GM12878 (cell line): ENCODE data around the gene ARID3A. TPM values are rescaled to one million over a fixed set of nuclear protein-coding genes. Genes with fewer than 3 reads are reported as not detected.

Experiments used
- ATAC-seq: fragments of 200-7000 bp; cut with Tn5 transposase; 3 replicates; pipeline ENCODE4 v1.9.1; 2020; ENCODE audit warnings: mild to moderate bottlenecking, moderate library complexity
- BruUV-seq: library from RNA; stranded (reverse); fragments of 400-500 nt; replicated peaks from 2 replicates; lab custom pipeline; 2021; lab: Mats Ljungman, UMichigan
- CTCF ChIA-PET: fragments of 300-600 bp; sonication (Branson Sonifier 250); formaldehyde crosslinking; extraction: SDS; loops from one replicate; lab custom pipeline; 2021; ENCODE audit warnings: inconsistent platforms; lab: Yijun Ruan, JAX
- POLR2A ChIA-PET: fragments of 350-600 bp; formaldehyde crosslinking; extraction: SDS; loops from one replicate; lab custom pipeline; 2021; ENCODE audit warnings: inconsistent platforms; lab: Charles Lee
- RAD21 ChIA-PET: fragments of 300-600 bp; sonication (Branson Sonifier 250); formaldehyde crosslinking; loops from one replicate; lab custom pipeline; 2023; ENCODE audit warnings: antibody characterized with exemption; ENCODE audit not compliant: unreplicated experiment; lab: Charles Lee
- SMC1A ChIA-PET: fragments of 300-600 bp; sonication (Branson Sonifier 250); formaldehyde crosslinking; loops from one replicate; lab custom pipeline; 2023; ENCODE audit not compliant: unreplicated experiment, uncharacterized antibody; lab: Charles Lee
- DNase-seq: peaks from one replicate; pipeline ENCODE4 v3.0.0-alpha.2; 2011; ENCODE audit warnings: low read depth, low spot score
- FAIRE-seq: peaks from 3 replicates; lab custom pipeline; 2011; peaks lifted over from hg19 to GRCh38; lab: Jason Lieb, UNC
- H2AFZ ChIP-seq: 2 replicates; pipeline ENCODE4 v1.6.0; 2011; ENCODE audit warnings: low read depth, low read length, control low read depth; ENCODE audit not compliant: control insufficient read depth
- H3K27ac ChIP-seq: 2 replicates; pipeline ENCODE4 v1.5.1; 2011; ENCODE audit warnings: control low read depth; ENCODE audit not compliant: control insufficient read depth, insufficient read depth
- H3K27me3 ChIP-seq, 2 experiments: replicated peaks in 1 of 2; 2 replicates each; pipeline versions ENCODE4 v1.6.0 to v1.6.1; 2011; ENCODE audit warnings: low read length in 1 of 2; ENCODE audit not compliant: control insufficient read depth in 2 of 2, insufficient read depth in 2 of 2
- H3K36me3 ChIP-seq, 2 experiments: 2 replicates each; pipeline ENCODE4 v1.5.1; 2011; ENCODE audit warnings: low read length in 1 of 2; ENCODE audit not compliant: control insufficient read depth in 2 of 2, insufficient read depth in 2 of 2
- H3K4me1 ChIP-seq: 2 replicates; pipeline ENCODE4 v1.6.1; 2011; ENCODE audit warnings: mild to moderate bottlenecking, low read length, moderate library complexity, mixed read lengths; ENCODE audit not compliant: control insufficient read depth, insufficient read depth
- H3K4me2 ChIP-seq: 2 replicates; pipeline ENCODE4 v1.6.0; 2011; ENCODE audit warnings: control low read depth; ENCODE audit not compliant: control insufficient read depth, insufficient read depth
- H3K4me3 ChIP-seq: fragments of 200-600 bp; sonication (generic); 2 replicates; pipeline ENCODE4 v1.5.1; 2016
- H3K79me2 ChIP-seq: 2 replicates; pipeline ENCODE4 v1.6.0; 2011; ENCODE audit warnings: low read length; ENCODE audit not compliant: control insufficient read depth, insufficient read depth
- H3K9ac ChIP-seq: 2 replicates; pipeline ENCODE4 v1.8.0; 2011; ENCODE audit warnings: low read length, control low read depth, mixed read lengths; ENCODE audit not compliant: control insufficient read depth, insufficient read depth
- H3K9me3 ChIP-seq: replicated peaks from 3 replicates; pipeline ENCODE4 v1.5.1; 2011; ENCODE audit warnings: mild to moderate bottlenecking, low read length; ENCODE audit not compliant: control insufficient read depth, insufficient read depth
- H4K20me1 ChIP-seq: 2 replicates; pipeline ENCODE4 v1.6.0; 2011; ENCODE audit not compliant: control insufficient read depth, insufficient read depth
- ATF7 ChIP-seq: fragments of 450-650 bp; IDR thresholded peaks from 2 replicates; pipeline ENCODE4 v1.6.1; 2016; ENCODE audit warnings: low read depth, mild to moderate bottlenecking
- CBX3 ChIP-seq: fragments of 200-600 bp; sonication (generic); IDR thresholded peaks from 2 replicates; pipeline ENCODE4 v1.6.1; 2016; ENCODE audit warnings: low read depth, borderline replicate concordance
- CREM ChIP-seq: IDR thresholded peaks from 2 replicates; pipeline ENCODE4 v1.6.1; 2014; ENCODE audit warnings: antibody characterized with exemption, low read depth
- EP300 ChIP-seq, 2 experiments: fragments of 150-350 bp in 1 of 2; IDR thresholded peaks; 2 replicates each; pipeline ENCODE4 v1.6.1; 2011 to 2012; ENCODE audit warnings: low read depth in 2 of 2, low read length in 2 of 2, borderline replicate concordance in 1 of 2, improper control_type of control experiment in 1 of 2, inconsistent platforms in 1 of 2; ENCODE audit not compliant: control insufficient read depth in 1 of 2
- GABPA ChIP-seq: IDR thresholded peaks from 2 replicates; pipeline ENCODE4 v1.6.1; 2014; ENCODE audit warnings: antibody characterized with exemption, low read depth, mild to moderate bottlenecking, inconsistent platforms
- JUNB ChIP-seq: IDR thresholded peaks from 2 replicates; pipeline ENCODE4 v1.6.1; 2016; ENCODE audit warnings: antibody characterized with exemption, mild to moderate bottlenecking
- LARP7 ChIP-seq: fragments of 450-650 bp; IDR thresholded peaks from 2 replicates; pipeline ENCODE4 v1.6.1; 2017; ENCODE audit warnings: mild to moderate bottlenecking
- SIX5 ChIP-seq: IDR thresholded peaks from 2 replicates; pipeline ENCODE4 v1.6.1; 2011; ENCODE audit warnings: mild to moderate bottlenecking, low read depth, low read length, moderate library complexity; ENCODE audit not compliant: severe bottlenecking
- ZSCAN29 ChIP-seq: fragments of 450-650 bp; IDR thresholded peaks from 2 replicates; pipeline ENCODE4 v1.6.1; 2017; ENCODE audit warnings: mild to moderate bottlenecking, moderate library complexity
- WGBS: methylation state at CpG from one replicate; pipeline ENCODE4 v1.1.6; 2016; ENCODE audit warnings: low lambda C conversion rate; ENCODE audit not compliant: insufficient replicate concordance, insufficient coverage; ENCODE audit errors: missing lambda C conversion rate; 5-methylcytosine and 5-hydroxymethylcytosine counted together
- in situ Hi-C: fragments of 300-500 bp; cut with MboI; formaldehyde crosslinking; loops from 9 replicates; pipeline ENCODE4 v1.14.3; 2018; ENCODE audit warnings: mixed read lengths
- intact Hi-C: fragments of 100-400 bp; cut with micrococcal nuclease; formaldehyde crosslinking; loops from one replicate; pipeline ENCODE4 v1.14.2; 2022; ENCODE audit not compliant: unreplicated experiment
- polyA plus RNA-seq, 11 experiments: library from polyadenylated mRNA; depleted of rRNA in 4 of 11; unstranded in 6 of 11; stranded (reverse) in 5 of 11; fragments of >200 nt; fragmentation: Nextera tagmentation in 4 of 11; fragmentation: Illumina TruSeq in 1 of 11; extraction: Ambion mirVana in 4 of 11; extraction: Trizol in 1 of 11; gene quantifications; 1 replicate in 1 of 11; 2 replicates in 10 of 11; pipeline versions ENCODE4 v1.2.1 to v1.2.3, GENCODE V29; 2011 to 2016; ENCODE audit warnings: inconsistent platforms in 2 of 11, missing spikeins in 2 of 11, low read depth in 1 of 11
- total RNA-seq, 4 experiments: library from RNA; depleted of rRNA in 3 of 4; stranded (reverse); fragments of >200 nt in 3 of 4; fragmentation: Illumina TruSeq in 1 of 4; extraction: Trizol in 1 of 4; gene quantifications; 2 replicates each; pipeline versions ENCODE4 v1.2.1 to v1.2.3, GENCODE V29; 2013 to 2021
- TF ChIP-seq, protein P1 (sequence below): fragments of 450-650 bp; IDR thresholded peaks from 2 replicates; pipeline ENCODE4 v1.6.1; 2017; ENCODE audit warnings: mild to moderate bottlenecking, moderate library complexity

Gene ARID3A
- total and polyA plus RNA-seq, 10 of the 15 experiments (the other 5 are each of a cell fraction or from before 2014, with no cell fraction given), result 0.76 to 70.0 (median 16.7) TPM

DNA sequence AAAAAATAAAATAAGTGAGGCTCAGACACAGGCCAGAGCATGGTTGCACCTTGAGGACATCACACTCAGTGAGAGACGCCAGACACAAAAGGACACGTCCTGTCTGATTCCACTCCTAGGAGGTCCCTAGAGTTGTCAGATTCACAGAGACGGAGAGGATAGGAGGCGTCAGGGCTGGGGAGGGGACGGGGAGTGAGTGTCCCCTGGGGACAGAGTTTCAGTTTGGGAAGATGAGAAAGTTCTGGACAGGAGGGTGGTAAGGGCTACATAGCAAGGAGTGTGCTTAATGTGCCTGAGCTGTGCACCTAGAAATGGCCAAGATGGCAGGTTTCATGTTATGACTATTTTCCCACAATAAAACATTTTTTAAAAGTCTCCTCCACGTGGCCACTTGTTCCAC, 72.2 kb downstream of the ARID3A start:
- Histone ChIP-seq H3K27ac (no peak overlapping the region), H4K20me1 (no peaks in the 10 kb centered on the region), H3K9ac (no peak overlapping the region), H3K4me1 (no peaks in the 10 kb centered on the region; the same call in 1 of the 2 replicates), H3K4me3 (no peak overlapping the region), H3K36me3 (no peaks in the 10 kb centered on the region; a peak in 2 of 4 replicates), H2AFZ (no peak overlapping the region), H3K27me3 (peaks cover 3 to 5% of the 10 kb centered on the region in 2 experiments; a peak in 3 of 4 replicates), H3K4me2 (no peak overlapping the region), H3K79me2 (no peaks in the 10 kb centered on the region), H3K9me3 (no peaks in the 10 kb centered on the region)
- CTCF ChIA-PET, result interaction anchor here (1.2 to 2.6 kb wide), 5 partner anchors 14 to 140 kb away, joined by 3 to 11 read pairs (median 4); partner anchors contain the start of gene WDR18
- RAD21 ChIA-PET, result interaction anchor here (3.3 kb wide), 1 partner anchor 14 kb away, joined by 11 read pairs; the partner anchor contains the start of gene WDR18
- intact Hi-C loops, result loop anchor here (5.0 kb wide), 1 partner anchor 136 kb away; no protein-coding TSS in a partner anchor
- ATAC-seq, result no peak
- 10% methylated on average over 6 of the region's 6 CpGs for WGBS
- FAIRE-seq, result no peak
- TF ChIP-seq EP300 (IDR thresholded peaks at IDR 0.05; ENCODE audit: borderline replicate concordance in 1 of 2, control insufficient read depth in 1 of 2, low read depth in 2 of 2, low read length in 2 of 2), result no peak
- no peak for TF ChIP-seq SIX5
- TF ChIP-seq ATF7, result no peak
- no peak for TF ChIP-seq LARP7
- TF ChIP-seq, protein P1, sequence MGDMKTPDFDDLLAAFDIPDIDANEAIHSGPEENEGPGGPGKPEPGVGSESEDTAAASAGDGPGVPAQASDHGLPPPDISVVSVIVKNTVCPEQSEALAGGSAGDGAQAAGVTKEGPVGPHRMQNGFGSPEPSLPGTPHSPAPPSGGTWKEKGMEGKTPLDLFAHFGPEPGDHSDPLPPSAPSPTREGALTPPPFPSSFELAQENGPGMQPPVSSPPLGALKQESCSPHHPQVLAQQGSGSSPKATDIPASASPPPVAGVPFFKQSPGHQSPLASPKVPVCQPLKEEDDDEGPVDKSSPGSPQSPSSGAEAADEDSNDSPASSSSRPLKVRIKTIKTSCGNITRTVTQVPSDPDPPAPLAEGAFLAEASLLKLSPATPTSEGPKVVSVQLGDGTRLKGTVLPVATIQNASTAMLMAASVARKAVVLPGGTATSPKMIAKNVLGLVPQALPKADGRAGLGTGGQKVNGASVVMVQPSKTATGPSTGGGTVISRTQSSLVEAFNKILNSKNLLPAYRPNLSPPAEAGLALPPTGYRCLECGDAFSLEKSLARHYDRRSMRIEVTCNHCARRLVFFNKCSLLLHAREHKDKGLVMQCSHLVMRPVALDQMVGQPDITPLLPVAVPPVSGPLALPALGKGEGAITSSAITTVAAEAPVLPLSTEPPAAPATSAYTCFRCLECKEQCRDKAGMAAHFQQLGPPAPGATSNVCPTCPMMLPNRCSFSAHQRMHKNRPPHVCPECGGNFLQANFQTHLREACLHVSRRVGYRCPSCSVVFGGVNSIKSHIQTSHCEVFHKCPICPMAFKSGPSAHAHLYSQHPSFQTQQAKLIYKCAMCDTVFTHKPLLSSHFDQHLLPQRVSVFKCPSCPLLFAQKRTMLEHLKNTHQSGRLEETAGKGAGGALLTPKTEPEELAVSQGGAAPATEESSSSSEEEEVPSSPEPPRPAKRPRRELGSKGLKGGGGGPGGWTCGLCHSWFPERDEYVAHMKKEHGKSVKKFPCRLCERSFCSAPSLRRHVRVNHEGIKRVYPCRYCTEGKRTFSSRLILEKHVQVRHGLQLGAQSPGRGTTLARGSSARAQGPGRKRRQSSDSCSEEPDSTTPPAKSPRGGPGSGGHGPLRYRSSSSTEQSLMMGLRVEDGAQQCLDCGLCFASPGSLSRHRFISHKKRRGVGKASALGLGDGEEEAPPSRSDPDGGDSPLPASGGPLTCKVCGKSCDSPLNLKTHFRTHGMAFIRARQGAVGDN, result no peak
- no peak for TF ChIP-seq JUNB
- TF ChIP-seq CREM, result no peak
- TF ChIP-seq ZSCAN29, result no peak
- TF ChIP-seq CBX3, result no peak
- TF ChIP-seq GABPA, result no peak
- in situ Hi-C loops, result no loop called here
- SMC1A ChIA-PET, result no interaction called here
- BruUV-seq, result no TSS peak
- POLR2A ChIA-PET, result interaction anchor here (0.5 to 0.6 kb wide), 2 partner anchors 57 to 237 kb away, joined by 5 read pairs; no protein-coding TSS in a partner anchor
- no peak for DNase-seq
